Fibroblast of lung (primary cell): ENCODE measurements around the gene SEMA5A.

ENCODE experiments used
- CTCF ChIP-seq, 2 donors: IDR thresholded peaks in 1 of 2; conservative IDR thresholded peaks in 1 of 2; 1 replicate in 1 of 2; 2 replicates in 1 of 2; pipeline ENCODE4 v1.5.1; 2011 to 2012; ENCODE audit warnings: low read length in 2 of 2, control low read depth in 1 of 2, inconsistent platforms in 1 of 2, low read depth in 1 of 2, mild to moderate bottlenecking in 1 of 2
- EZH2 ChIP-seq: IDR thresholded peaks from 2 replicates; pipeline ENCODE4 v1.5.1; 2012; ENCODE audit warnings: low read length, control low read depth, mild to moderate bottlenecking; ENCODE audit errors: missing control alignments

- TF ChIP-seq EZH2 = no peak
- TF ChIP-seq CTCF (conservative IDR thresholded peaks at IDR 0.05 in 1 of 2, IDR thresholded peaks at IDR 0.05 in 1 of 2; ENCODE audit: low read depth in 1 of 2, low read length in 2 of 2) = no peak
Observed at GRCh38 chr5:9301200-9301599, 244.7 kb downstream of the SEMA5A start.
